ENCODE results near the gene PEX1.
"Not testable (repeated sequence)": the region's sequence is repeated elsewhere in the genome, so short reads cannot be mapped to it uniquely, and the experiment has no call there.

Gene PEX1

DNA sequence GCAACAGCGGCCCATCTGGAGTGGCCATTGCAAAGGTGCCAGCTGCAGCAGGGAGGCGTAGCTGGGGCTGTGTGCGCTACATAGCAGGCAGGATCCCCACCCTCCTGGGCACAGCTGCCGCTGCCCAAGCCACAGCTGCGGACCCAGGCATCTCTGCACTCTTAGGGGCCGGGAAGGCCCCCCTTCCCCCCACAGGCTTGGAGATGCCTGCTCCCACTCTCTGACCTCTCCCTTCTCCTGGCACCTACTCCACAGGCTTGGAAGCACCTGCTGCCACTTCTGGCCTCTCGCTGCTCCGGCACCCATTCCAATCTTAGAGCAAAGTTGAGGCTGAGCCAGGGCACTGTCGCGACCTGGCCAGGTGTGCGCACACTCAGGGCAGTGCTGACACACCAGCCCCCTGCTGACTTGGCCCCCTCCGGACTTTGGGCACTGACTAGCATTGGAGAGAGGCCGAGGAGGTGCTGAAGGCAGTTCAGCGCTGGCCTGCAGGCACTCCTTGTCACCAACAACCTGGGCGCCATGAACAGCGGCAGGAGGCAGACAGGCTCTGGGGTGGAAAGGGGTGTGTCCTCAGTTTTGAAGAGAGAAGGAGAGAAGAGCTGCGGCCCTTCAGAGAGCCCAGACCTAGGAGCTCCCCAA is 18.7 kb upstream of the PEX1 start:
- H3K4me3 ChIP-seq = no peak overlapping the region
- no peak overlapping the region for H3K9ac ChIP-seq
- TF ChIP-seq Cebpa-rat (IDR thresholded peaks at IDR 0.05) = no peak
- H4K20me1 ChIP-seq = no peaks in the 10 kb centered on the region
- no peak overlapping the region for H3K4me2 ChIP-seq
- peaks cover 13% of the 10 kb centered on the region for H3K9me3 ChIP-seq
- no peak overlapping the region for H3K27ac ChIP-seq
- no peaks in the 10 kb centered on the region for H3K4me1 ChIP-seq
- no peaks in the 10 kb centered on the region for H3K27me3 ChIP-seq
- H3K36me3 ChIP-seq = no peaks in the 10 kb centered on the region

DNA sequence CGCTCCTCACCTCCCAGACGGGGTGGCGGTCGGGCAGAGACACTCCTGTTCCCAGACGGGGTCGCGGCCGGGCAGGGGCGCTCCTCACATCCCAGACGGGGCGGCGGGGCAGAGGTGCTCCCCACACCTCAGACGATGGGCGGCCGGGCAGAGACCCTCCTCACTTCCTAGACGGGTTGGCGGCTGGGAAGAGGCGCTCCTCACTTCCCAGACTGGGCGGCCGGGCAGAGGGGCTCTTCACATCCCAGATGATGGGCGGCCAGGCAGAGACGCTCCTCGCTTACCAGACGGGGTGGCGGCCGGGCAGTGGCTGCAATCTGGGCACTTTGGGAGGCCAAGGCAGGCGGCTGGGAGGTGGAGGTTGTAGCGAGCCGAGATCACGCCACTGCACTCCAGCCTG is 16.8 kb upstream of the PEX1 start:
- not testable (repeated sequence) for H3K4me3 ChIP-seq, H3K27me3 ChIP-seq, H4K20me1 ChIP-seq, H3K4me2 ChIP-seq, H3K27ac ChIP-seq, H3K9ac ChIP-seq, H3K4me1 ChIP-seq, H3K36me3 ChIP-seq
- peaks cover 13% of the 10 kb centered on the region for H3K9me3 ChIP-seq

DNA sequence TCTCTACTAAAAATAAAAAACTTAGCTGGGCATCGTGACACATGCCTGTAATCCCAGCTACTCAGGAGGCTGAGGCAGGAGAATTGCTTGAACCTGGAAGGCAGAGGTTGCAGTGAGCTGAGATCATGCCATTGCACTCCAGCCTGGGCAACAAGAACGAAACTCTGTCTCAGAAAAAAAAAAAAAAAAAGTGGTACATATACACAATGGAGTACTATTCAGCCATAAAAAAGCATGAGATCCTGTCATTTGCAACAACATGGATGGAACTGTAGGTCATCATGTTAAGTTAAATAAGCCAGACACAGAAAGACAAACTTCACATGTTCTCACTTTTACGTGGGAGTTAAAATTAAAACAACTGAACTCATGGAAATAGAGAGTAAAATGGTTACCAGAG is 15.2 kb upstream of the PEX1 start:
- not testable (repeated sequence) for H3K4me3 ChIP-seq, H3K27me3 ChIP-seq, H3K4me1 ChIP-seq, H3K4me2 ChIP-seq, H3K27ac ChIP-seq, H4K20me1 ChIP-seq, H3K9ac ChIP-seq
- peaks cover 16% of the 10 kb centered on the region for H3K36me3 ChIP-seq
- peaks cover 13% of the 10 kb centered on the region for H3K9me3 ChIP-seq

DNA sequence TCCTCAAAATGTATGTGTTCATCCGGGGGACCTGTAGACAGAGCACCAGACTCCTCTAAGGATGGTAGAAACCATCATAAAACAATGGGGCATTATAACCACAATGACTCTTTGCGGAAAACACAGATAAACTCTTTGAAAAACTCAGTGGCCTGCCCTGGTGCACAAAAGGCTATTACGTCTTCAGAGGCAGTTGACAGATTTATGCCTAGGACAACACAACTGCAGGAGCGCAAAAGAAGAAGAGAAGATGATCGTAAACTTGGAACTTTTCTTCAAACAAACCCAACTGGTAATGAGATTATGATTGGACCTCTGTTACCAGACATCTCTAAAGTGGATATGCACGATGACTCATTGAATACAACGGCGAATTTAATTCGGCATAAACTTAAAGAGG is 6.3 kb upstream of the PEX1 start:
- H3K27ac ChIP-seq = no peak overlapping the region
- H3K4me3 ChIP-seq = no peak overlapping the region
- peaks cover 99% of the 10 kb centered on the region for H3K36me3 ChIP-seq
- H4K20me1 ChIP-seq = peaks cover 25% of the 10 kb centered on the region
- no peak overlapping the region for H3K4me2 ChIP-seq
- no peak overlapping the region for H3K9ac ChIP-seq
- H3K4me1 ChIP-seq = peaks cover 23% of the 10 kb centered on the region
- no peaks in the 10 kb centered on the region for H3K27me3 ChIP-seq
- TF ChIP-seq Cebpa-rat (IDR thresholded peaks at IDR 0.05) = no peak
- H3K9me3 ChIP-seq = no peaks in the 10 kb centered on the region

DNA sequence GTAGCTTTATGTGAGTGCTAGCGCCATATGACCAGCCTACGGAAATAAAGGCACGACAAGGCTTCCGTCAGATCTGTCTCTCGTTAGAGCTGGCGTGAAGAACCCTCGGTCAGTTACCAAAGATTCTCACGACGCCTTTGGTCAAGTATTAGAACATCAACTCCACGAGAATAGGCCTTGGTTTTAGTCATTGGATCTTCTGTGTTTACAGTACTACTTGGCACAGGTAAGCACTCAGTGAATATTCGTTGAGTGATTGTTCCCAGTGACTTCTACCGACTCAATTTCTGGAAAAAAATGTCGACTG is 591 bp upstream of the PEX1 start:
- H3K4me2 ChIP-seq = peak overlapping the region; percentile 91
- H3K27ac ChIP-seq = peak overlapping the region; percentile 83
- H3K9ac ChIP-seq = peak overlapping the region; percentile 90
- peaks cover 42% of the 10 kb centered on the region for H3K36me3 ChIP-seq
- H3K9me3 ChIP-seq = no peaks in the 10 kb centered on the region
- no peak for TF ChIP-seq Cebpa-rat (IDR thresholded peaks at IDR 0.05)
- no peaks in the 10 kb centered on the region; the same call in 1 of the 2 replicates for H4K20me1 ChIP-seq
- no peaks in the 10 kb centered on the region for H3K27me3 ChIP-seq
- H3K4me1 ChIP-seq = peaks cover 24% of the 10 kb centered on the region
- peak overlapping the region; percentile 98 for H3K4me3 ChIP-seq

DNA sequence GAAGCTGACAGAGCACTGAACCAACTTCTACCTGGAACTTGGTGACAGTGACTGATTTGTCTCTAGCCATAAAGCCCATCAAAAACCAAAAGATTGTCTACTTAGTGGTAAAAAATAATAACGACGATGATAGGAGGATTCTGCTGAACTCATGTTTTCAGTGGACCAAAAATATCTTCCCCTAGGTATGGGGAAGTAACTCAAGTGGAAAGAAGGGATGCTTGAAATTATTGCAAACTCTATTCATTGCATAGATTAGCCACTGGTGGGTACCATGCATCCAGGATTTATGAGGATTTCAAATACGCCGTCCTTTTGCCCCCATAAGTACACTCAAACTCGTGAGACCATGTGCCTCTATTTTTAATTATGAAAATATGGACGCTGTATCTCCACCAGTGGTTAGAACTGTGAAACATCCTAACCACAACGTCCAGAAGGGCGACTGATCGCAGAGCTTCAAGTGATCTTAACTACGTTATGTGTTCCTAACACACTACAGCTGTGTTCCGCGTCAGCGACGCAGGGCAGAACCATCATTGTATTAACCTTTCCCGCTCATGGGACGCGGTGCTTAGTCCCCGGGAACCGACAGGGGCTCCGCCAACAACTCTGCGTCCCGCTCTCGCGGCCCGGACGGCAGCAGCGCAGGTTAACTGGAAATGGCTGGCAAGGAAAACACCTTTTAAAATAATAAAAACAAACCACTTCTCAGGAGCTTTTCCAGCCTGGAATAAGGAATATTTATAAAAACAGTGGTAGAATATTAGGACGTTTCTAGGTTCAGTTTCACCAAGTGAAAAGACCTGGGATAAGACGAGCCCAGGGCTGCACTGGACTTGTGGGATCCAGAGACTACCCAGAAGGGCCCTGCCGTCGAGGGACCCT is 776 bp downstream of the PEX1 start:
- Histone ChIP-seq H3K27me3 (no peaks in the 10 kb centered on the region), H3K9ac (peak overlapping the region; percentile 84), H3K4me2 (peak overlapping the region; percentile 84), H3K4me1 (peaks cover 24% of the 10 kb centered on the region), H3K27ac (peak overlapping the region; percentile 83), H3K36me3 (peaks cover 29% of the 10 kb centered on the region), H3K9me3 (no peaks in the 10 kb centered on the region), H4K20me1 (no peaks in the 10 kb centered on the region; the same call in 1 of the 2 replicates), H3K4me3 (peak overlapping the region; percentile 98)
- no peak for TF ChIP-seq Cebpa-rat (IDR thresholded peaks at IDR 0.05)

DNA sequence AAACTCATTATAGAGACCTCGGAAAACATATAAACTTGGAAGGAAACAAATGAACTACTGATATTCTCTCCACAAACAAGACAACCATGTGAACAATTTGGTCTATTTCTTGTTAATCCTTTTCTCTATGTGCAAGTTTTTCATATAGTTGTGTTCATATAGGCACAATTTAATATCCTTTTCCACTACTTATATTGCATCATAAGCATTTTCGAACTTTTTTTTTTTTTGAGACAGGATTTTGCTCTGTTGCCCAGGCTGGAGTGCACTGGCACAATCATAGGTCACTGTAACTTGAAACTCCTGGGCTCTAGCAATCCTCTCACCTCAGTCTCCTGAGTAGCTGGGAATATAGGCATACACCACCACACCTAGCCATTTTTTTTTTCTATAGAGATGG is 5.2 kb downstream of the PEX1 start:
- no peaks in the 10 kb centered on the region for H3K27me3 ChIP-seq
- no peak overlapping the region for H3K9ac ChIP-seq
- peaks cover 13% of the 10 kb centered on the region for H3K36me3 ChIP-seq
- no peak overlapping the region for H3K4me3 ChIP-seq
- no peak overlapping the region for H3K4me2 ChIP-seq
- no peaks in the 10 kb centered on the region; the same call in 1 of the 2 replicates for H4K20me1 ChIP-seq
- no peaks in the 10 kb centered on the region for H3K9me3 ChIP-seq
- no peak for TF ChIP-seq Cebpa-rat (IDR thresholded peaks at IDR 0.05)
- peaks cover 15% of the 10 kb centered on the region for H3K4me1 ChIP-seq
- no peak overlapping the region for H3K27ac ChIP-seq

DNA sequence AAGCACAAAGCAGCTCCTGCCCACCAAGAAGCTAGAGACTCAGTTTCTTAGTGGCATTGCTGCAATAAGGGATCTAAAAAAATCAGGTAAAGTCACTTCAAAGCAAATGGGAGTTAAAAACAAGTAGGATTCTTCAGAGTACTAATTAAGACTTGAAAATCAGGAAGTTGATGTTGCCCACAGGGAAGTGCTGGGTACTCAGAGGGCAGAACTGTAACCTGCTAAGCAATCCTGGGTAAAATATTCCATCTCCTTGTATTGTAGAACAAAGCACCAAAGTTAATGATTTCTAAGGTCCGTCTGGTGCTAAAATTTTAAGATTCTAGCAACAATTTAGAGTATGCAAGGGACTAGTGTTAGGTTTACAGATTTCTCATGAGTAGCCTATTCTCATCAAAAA is 8.3 kb downstream of the PEX1 start:
- H4K20me1 ChIP-seq = no peaks in the 10 kb centered on the region; the same call in 1 of the 2 replicates
- no peak for TF ChIP-seq Cebpa-rat (IDR thresholded peaks at IDR 0.05)
- peaks cover 34% of the 10 kb centered on the region for H3K36me3 ChIP-seq
- H3K9ac ChIP-seq = no peak overlapping the region
- no peak overlapping the region for H3K4me2 ChIP-seq
- no peak overlapping the region for H3K4me3 ChIP-seq
- H3K4me1 ChIP-seq = no peaks in the 10 kb centered on the region
- no peaks in the 10 kb centered on the region for H3K9me3 ChIP-seq
- no peak overlapping the region for H3K27ac ChIP-seq
- H3K27me3 ChIP-seq = no peaks in the 10 kb centered on the region

DNA sequence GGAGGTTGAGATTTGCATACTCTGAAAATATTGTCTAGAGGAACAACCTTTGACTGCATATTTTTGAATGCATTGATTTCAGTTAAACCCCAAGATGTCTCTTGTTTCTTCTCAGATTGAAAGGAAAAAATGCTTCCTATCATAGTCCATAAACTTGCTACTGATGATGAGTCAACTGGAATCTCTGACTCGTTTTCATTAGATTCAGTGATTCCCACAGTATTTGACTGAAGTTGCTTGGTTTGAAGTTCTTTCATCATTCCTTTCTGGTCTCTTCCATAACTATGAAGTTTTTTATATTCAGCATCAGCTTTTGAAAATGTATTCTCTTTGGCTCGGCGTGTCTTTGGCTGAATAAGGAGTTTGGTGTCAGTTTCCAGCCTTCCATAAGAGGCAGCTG is 10.7 kb downstream of the PEX1 start:
- Histone ChIP-seq H3K4me2 (no peak overlapping the region), H3K9me3 (no peaks in the 10 kb centered on the region), H3K4me1 (no peaks in the 10 kb centered on the region), H3K36me3 (peaks cover 51% of the 10 kb centered on the region), H3K27ac (no peak overlapping the region), H3K9ac (no peak overlapping the region), H3K4me3 (no peak overlapping the region), H4K20me1 (no peaks in the 10 kb centered on the region), H3K27me3 (no peaks in the 10 kb centered on the region)
- TF ChIP-seq Cebpa-rat (IDR thresholded peaks at IDR 0.05) = no peak

DNA sequence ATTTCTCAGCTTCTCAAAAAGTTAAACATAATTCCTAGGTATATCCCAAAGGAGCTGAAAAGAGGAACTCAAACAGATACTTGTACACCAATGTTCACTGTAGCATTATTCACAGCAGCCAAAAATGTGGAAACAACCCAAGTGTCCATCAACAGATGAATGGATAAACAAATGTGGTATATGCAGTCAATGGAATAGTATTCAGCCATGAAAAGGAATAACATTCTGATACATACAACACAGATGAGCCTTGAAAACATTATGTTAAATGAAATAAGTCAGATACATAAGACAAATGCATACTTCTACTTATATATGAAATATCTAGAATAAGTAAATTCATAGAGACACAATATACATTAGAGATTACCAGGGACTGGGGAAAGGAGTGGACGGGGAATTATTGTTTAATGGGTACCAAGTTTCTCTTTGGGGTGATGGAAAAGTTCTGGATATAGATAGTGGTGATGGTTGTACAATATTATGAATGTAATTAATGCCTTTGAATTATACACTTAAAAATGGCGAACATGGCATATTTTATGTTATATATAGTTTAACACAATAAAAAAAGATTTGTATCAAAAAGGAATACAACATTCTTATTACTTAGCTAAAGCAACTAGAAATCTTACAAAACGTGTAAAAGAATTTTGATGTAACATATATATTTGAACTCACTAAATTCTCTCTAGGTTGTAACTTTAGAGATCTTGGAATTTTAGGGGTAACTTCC is 15.0 kb downstream of the PEX1 start:
- no peak overlapping the region for H3K27ac ChIP-seq
- H3K36me3 ChIP-seq = peaks cover 60% of the 10 kb centered on the region
- TF ChIP-seq Cebpa-rat (IDR thresholded peaks at IDR 0.05) = no peak
- no peaks in the 10 kb centered on the region for H4K20me1 ChIP-seq
- H3K4me3 ChIP-seq = no peak overlapping the region
- H3K9me3 ChIP-seq = no peaks in the 10 kb centered on the region
- H3K4me2 ChIP-seq = no peak overlapping the region
- no peak overlapping the region for H3K9ac ChIP-seq
- no peaks in the 10 kb centered on the region for H3K4me1 ChIP-seq
- H3K27me3 ChIP-seq = no peaks in the 10 kb centered on the region
